HG03457 (cell line): ENCODE results near the gene ELFN1.

Source experiments
- ATAC-seq: cut with Tn5 transposase; IDR thresholded peaks from one replicate; pipeline ENCODE4 v1.9.1; 2021; ENCODE audit warnings: moderate number of reproducible peaks; ENCODE audit not compliant: unreplicated experiment

ELFN1 gene

DNA sequence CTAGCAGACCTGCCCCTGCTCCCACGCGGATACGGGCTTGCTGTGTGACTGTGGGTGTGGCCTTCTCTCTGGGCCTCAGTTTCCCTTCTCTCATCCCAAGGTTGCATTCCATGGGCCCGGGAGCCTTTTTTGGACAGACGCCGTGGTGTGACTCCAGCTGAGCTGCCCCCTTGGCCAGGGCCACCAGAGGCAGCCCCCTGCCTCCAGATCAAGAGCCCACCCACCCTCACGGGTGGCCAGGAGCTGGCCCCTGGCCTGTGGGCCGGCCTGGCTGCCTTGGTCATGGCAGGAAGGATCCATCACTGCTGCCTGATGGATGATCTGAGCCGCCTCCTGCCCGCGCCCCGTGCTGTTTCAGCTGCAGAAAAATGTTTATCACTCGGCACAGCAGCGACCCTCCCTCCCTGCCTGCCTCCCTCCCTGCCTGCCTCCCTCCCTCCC, 27.8 kb upstream of the ELFN1 start:
- ATAC-seq, result no peak

DNA sequence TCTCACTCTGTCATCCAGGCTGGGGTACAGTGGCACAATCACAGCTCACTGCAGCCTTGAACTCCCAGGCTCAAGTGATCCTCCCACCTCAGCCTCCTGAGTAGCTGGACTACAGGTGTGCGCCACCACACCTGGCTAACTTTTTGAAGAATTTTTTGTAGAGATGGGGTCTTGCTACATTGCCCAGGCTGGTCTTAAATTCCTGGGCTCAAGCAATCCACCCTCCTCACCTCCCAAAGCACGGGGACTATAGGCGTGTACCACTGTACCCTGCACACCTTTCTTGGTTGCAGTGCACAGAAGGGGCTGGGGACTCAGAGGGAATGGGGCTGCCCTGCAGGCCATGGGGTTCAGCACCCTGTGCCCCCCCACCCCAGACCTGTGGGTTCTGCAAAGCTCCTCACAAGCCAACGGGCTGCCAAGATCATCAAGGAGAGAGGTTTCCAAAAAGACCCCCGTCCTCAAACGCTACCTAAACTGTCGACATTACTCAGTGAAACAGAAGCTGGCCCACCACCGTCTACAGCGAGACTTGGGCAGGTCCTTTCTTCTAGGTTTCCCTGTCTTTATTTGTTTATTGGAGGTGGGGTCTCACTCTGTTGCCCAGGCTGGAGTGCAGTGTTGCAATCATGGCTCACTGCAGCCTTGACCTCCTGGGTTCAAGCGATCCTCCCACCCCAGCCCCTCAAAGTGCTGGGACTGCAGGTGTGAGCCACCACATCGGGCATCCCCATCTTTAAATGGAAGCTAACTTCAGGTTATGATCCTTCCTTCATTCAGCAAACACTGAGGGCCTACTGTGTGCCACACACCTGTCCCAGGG, 26.6 kb upstream of the ELFN1 start:
- ATAC-seq, result no peak

DNA sequence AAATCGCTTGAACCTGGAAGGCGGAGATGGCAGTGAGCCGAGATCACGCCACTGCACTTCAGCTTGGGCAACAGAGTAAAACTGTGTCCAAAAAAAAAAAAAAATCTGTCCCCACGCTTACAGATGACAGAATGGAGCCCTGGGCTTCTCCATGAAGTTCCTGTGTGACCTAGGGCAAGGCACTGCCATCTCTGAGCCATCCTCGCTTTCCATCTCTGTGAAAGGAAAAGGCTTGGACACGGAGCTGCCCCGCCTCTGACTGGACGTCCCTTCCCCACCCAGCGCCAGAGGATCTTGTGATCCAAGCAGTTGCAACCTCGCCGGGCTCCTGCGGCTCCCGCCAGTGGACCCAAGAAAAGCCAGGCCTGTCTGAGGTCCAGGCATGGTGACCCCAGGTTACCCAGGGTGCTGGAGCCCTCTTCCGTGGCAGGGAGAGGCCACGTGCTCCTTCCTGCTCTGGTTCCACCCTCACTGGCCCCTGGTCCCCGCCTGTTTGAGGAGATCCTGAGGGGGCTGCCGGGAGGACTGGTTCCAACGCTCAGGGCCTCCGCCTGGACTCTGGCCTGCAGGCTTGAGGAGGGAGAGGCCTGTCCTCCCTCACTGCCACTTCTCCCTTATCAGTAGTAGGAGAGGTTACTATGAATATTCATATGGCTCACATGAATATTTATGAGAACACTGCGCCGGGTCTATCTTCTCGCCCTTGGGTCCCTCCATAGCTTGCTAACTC, 25.6 kb upstream of the ELFN1 start:
- no peak for ATAC-seq

DNA sequence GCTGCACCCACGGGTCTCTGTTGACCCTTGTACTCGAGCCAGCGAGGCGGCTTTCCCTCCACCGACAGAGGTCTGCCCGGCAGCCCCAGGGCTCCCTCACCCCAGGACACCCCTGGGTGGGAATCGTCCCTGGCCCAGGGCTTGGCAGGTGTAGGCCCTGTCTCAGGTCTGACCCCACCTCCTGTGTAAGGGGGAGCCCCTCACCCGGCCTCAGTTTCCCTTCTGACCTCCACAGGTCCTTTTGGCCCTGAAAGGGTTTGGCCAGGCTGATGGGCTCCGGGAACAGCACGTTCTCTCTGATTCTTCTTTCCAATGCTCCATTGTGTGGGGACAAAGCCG, 25.0 kb upstream of the ELFN1 start:
- no peak for ATAC-seq

DNA sequence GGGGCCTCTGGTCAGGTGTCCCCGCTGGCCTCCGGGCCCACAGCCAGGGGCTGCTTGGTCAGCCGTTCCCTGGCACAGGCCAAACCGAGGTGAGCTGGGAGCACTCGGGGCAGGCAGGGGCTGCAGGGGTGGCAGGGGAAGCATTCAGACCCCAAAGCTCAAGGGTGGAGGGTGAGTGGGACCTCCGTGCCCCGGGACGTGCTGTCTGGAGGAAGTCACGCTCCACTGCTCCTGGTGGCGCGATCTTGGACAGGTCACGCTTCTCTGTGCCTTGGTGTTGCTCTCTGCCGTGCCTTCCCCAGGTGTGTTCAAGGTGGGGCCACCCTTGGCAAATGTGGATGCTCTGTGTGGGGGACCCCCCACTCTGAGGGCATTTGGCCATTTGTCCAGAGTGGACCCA, 24.6 kb upstream of the ELFN1 start:
- no peak for ATAC-seq

DNA sequence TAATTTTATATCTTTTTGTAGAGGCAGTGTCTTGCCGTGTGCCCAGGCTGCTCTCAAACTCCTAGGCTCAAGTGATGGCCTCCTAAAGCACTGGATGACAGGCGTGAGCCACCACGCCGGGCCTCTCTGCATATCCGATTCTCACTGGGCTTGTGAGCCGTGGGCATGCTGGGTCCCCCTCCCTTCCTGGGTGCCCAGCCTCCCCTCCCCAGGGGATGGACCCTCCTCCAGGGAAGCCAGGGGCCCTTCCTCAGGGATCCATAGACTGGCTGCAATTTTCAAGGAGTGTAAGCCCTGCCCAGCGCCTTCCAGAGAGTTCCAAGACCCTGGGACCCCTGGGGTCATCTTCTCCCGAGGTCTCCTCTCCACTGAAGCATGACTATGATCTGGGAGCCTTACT, 23.7 kb upstream of the ELFN1 start:
- no peak for ATAC-seq

DNA sequence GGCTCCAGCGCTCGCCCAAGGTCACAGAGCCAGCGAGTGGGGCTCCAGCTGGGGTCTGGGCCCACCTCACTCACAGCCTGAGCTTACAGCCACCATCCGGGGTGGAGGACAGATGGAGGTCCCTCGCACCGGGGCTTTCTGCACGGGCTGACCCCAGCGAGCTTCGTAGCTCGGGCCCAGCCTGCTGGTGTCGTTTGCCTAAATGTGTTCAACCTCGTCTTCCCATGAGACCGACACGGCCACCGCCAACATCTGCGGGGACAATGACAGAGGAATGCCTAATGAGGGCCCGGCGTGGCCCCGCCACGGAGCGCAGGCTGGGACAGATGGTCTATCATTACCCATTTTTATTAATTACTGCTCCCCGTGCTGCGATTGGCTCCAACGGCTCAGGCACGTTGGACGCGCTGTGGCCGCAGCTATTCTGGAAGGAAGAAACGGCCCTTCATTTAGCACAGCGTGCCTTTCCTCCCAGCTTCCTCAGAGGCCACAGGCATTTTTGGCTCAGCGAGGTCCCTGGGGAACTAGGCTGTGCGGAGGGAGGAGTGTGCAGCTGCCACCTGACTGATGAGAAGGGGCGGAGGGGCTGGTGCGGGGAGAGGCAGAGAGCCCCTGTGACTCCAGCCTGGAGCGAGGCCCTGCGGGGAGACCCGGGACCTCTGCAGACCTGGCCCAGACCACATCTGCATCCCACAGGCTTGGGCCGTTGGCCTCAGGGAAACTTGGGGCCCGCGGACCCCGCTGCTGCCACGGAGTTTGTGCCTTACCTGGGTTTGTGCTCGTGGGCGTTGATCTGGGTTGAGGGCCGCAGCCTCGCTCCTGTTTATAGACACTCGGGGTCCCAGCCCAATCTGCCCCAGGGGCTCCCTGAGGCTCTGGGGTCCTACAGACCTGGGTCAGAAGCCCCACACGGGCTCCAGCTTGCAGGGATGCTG, 22.9 kb upstream of the ELFN1 start:
- ATAC-seq, result no peak

DNA sequence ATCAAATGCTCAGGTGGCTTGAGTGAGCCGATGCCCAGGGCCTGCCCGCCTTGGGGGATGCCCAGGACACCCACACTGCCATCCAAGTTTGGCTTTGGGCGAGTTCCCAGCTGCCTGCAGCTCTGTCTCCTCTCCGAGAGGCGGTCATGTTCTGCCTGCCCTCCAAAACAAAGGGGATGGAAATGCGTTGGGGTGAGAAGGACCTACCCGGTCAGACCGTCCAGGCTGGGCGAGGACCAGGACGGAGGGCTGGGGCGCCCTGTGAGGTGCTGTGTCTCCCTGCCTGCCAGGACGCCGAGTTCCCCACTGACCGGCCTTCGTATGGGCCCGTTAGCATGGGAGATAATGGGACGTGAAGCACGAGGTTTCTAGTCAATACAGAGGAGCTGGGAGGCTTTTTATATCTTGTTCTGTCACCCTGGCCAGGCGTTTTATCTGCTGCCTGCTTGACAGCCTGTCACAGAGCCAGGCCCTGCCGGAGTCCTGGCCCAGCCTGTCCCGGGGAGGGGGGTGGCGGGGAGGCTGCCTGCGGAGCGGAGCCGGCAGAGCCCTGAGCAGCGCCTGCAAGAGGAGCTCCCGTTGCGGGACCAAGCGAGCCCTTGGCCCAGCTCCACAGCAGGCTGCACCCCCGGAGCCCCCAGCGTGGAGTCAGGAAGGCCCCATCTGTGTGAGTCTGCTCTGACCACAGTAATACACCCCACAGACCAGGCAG, 22.0 kb upstream of the ELFN1 start:
- no peak for ATAC-seq

DNA sequence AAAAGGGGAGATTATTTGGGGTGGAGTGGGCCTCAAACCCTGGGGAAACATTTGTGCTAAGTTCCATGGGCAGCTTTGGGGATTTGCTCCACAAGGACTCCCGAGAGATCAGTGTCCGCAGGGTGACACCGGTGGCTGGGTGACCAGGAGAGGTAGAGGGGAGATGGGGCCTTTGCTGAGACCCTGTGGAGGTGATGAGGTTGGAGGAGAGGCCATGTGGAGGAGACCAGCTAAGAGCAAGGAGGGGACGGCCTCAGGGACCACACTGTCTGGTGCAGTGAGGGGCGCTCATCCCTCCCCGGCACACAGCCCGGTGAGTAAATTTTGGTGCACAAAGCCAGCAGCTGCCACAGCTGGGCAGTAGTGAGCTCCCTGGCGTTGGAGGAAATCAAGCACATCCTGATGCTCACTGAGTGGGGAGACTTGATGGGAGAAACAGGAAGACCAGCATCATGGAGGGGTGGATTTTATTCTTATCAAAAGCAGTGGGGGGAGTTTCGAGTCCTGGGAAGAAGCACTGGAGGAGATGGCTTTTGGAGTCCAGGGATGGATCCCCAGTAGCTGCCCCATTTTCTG, 20.2 kb upstream of the ELFN1 start:
- ATAC-seq, result no peak

DNA sequence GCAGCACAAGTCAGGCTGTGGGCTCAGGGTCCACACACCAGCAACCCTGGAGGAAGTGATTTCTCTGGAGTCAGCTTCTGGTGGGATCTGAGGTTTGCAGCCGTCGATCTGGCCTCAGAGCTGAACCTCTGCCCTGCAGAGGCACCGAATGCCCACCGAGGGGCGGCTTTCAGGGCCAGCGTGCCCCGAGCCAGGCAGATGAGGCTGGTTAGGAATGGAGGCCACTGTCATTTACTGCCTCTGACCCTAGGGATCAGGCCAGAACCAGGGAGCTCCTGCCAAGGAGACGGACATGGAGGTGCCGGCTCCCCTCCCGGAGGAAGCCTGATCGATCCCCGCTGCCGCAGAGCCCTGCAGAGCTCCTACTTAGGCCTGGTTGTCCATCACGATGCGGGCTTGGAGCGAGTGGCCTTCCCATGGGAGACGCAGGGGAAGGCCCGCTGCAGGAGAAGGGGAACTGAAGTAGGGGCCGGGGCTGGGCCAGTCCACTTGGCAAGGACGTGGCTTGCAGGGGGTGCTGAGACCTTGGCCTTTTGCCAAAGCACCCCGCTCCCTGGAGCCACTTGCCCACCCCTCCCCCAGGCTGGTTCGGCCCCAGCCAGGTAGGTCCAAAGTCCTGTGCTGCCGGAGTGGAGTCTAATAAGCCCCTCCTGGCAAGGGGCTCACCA, 19.6 kb upstream of the ELFN1 start:
- ATAC-seq, result no peak

DNA sequence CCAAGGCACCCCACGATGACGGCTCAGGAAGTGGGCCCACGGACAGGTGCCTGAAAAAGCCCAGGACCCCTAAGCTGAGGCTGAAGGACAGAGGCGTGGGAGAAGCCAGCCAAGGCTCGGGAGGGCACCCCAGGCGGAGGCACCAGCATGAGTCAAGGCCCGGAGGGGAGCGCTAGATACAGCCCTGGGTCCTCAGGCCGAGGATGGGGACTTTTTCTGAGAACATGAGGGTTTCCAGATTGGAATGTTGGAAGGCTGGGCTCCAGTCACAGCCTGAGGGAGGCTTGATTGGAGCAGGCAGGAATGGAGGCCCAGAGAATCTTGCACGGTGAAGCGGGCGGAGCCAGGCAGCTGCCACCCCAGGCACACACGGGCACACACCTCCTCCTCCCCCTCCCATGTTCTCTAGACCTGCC, 19.0 kb upstream of the ELFN1 start:
- no peak for ATAC-seq

DNA sequence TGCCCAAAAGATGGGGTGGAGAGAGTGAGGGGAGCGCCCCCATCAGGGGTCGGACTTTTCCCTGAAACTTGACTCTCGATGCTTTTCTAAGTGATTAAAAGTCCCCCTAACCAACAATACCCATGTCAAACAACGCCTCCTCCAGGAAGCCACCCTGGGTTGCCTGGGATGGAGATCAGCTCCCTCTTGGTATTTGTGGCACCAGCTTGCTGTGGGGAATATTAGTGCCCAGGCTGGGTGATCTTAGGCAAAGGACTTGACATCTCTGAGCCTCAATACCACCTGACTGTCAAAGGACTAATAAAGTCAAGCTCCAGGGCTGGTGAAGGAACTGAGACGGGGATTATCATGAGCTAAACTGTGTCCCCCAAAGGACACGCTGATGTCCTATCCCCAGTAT, 18.2 kb upstream of the ELFN1 start:
- ATAC-seq, result no peak

DNA sequence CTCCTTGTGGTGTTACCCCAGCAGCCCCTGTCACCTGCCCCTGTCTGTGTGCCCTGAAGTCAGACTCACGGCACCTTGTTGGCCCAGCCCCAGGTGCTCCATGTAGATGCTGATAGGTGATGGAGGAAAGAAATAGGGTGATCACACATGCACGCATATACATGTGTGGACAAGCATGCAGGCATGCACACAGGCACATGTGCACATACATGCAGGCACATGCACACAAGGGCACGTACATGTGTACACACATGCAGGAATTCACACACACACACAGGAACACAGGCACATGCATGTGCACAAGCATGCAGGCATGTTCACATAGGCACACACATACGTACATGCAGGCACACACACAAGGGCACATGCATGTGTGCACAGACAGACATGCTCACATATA, 16.6 kb upstream of the ELFN1 start:
- ATAC-seq, result no peak

DNA sequence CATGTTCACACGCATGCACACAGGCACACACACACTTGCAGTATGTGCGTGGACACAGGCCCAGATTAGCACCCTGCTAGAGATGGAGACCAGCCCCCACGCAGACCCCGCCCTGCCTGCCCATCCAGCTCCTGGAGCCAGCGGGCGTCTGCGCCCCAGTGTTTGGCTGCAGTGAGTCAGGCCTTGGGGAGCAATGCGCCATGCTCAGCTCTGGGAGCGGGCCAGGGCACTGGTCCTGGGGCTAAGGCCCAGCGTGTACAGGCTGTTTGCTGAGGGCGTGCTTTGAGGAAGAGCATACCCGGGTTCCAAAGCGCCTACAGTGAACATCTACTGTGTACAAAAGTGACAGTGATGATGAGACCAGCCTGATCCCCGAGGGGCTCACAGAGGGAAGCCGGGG, 16.0 kb upstream of the ELFN1 start:
- no peak for ATAC-seq

DNA sequence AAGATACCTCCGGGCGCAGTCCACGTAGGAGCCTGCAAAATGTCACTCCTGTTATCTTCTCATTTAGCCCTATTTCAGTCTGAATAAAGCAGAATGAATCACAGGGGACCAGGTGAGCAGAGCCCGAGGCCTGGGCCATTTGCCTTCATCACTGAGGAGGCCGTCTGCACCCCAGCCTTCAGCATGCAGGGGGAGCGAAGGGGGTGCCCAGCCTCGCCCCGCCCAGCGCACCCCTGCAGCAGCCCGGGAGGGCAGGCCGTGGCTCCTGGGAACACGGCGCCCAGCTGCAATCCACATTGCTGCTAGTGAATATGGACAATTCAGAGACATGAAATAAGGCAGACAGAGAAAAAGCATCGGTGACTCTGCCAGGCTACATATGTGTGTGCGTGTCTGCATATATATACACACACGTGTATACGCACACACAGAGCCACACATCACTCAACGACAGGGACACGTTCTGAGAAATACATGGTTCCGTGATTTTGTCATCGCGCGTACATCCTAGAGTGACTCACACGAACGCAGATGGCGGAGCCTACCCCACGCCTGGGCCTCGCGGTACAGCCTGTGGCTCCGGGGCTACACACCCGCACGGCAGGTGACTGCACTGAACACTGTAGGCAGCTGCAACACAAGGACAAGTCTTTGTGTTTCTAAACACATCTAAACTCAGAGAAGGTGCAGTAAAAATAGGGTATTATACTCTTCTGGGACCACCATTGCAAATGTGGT, 15.2 kb upstream of the ELFN1 start:
- no peak for ATAC-seq

DNA sequence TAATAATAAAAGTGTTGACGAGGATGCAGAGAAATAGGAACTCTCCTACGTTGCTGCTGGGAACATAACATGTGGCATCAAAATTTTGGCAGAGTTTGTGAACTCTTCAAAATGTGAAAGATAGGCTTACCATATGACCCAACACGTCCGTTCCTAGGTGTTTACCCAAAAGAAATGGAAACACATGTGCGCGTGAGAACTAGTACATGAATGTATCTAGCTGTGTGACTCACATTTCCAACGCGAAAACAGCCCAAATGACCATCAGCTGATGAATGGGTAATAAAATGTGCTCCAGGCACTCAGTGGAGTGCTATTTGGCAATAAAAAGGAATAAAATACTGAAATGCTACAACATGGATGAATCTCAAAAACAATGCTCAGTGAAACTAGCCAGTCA, 10.4 kb upstream of the ELFN1 start:
- ATAC-seq, result no peak

DNA sequence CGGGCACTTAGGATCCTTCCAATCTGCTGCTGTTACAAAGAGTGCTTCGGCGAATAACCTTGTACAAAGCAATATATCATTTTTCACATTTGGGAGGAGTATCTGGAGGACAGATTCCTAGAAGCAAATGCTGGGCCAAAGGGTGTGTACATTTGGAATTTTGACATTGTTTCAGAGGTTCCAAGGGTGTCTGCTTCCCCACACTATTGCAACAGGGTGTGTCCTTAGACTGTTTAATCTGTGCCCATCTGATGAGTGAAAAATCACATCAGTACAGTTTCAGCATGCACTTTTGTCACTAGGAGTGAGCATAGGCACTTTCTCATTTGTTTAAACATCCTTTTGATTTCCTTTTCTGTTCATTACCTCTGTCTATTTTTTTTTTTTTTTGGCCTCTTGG, 8.6 kb upstream of the ELFN1 start:
- no peak for ATAC-seq

DNA sequence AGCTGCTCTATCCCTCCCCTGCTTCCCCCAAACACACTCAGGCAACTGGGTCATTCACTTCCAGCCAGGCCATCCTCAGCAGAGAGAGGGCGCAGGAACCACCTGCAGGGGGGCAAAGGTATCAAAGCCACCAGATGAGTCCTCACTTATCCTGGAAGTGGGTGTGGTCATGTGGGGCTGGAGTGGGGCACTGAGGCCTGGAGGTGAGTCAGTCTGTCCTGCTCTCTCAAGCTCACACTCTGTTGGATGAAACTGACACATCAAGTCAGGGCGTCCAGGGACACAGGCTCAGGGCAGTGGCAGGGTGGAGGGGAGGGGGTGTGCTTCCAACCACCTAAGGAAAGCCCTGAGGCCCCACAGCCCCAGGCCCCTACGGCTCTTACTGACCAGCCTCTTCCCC, 8.0 kb upstream of the ELFN1 start:
- no peak for ATAC-seq

DNA sequence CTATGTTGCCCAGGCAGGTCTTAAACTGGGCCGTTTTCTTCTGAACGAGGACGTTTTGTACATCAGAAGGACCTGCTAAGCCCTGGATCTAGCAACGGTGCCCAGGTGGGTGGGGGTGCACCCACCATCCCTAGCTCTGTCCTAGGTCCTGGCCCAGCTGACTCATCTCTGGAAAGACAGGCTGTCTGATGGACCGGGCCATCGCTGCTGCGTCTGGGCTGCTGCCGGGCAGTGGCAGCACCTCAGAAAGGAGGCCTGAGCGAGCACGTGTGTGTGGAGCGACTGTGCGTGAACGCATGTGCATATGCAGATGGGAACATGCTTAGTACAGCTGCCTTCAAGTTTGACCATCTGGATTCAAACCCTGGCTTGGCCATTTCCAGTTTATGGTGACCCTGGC, 7.3 kb upstream of the ELFN1 start:
- no peak for ATAC-seq
